ENCODE data around the gene DCTN3. TPM values are rescaled to one million over a fixed set of nuclear protein-coding genes. Genes with fewer than 3 reads are reported as not detected.

Gene DCTN3
- polyA plus RNA-seq (ENCODE audit: insufficient read length) = 71.7 TPM

DNA sequence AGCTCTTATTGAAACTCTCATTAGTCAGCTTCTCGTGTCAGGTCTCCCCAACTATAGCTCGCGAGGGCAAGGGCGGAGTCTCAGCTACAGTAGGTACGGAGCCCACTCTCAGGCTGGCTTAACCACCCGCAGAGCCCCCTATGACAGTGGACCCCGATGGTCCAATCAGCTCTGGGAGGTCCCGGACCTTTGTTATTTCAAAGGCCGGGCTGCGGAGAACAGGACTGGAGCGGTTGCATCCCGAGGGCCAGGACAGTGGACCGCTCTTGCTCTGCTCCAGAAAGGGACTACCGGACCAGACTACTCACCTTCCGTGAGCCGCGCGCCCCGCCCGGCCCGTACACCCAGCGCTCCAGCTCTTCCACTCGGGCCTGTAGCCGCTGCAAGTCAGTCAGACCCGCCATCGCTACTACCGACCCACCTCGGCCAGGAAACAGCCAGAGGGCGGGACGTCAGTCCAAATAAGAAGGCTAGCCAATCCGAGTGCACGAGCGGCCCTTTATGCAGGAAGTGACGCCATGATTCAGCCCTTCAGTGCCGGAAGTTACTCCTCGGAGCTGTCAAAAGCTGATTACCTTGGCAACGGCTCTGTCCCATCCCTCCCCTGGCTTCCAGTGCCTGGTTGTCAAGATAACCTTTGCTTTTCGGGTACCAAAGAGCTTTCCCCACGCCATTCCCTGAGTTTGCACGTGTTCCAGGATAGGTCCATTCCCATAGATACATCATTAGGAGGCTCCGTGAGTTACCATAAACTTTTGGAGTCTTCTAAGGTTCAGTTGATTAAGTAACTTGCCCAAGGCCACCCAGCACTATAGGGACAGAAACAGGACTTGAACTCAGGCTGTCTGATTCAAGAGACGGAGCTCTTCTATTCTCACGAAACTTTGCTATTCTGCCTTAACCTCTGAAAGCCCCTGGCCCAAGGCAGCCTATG, at the start of gene DCTN3:
Gene DCTN3 (minus strand): TSS at position 435 of the 934 bp plus-strand sequence. CDS start 31 bp downstream, at position 404.
- DNase-seq = peak; percentile 93

DNA sequence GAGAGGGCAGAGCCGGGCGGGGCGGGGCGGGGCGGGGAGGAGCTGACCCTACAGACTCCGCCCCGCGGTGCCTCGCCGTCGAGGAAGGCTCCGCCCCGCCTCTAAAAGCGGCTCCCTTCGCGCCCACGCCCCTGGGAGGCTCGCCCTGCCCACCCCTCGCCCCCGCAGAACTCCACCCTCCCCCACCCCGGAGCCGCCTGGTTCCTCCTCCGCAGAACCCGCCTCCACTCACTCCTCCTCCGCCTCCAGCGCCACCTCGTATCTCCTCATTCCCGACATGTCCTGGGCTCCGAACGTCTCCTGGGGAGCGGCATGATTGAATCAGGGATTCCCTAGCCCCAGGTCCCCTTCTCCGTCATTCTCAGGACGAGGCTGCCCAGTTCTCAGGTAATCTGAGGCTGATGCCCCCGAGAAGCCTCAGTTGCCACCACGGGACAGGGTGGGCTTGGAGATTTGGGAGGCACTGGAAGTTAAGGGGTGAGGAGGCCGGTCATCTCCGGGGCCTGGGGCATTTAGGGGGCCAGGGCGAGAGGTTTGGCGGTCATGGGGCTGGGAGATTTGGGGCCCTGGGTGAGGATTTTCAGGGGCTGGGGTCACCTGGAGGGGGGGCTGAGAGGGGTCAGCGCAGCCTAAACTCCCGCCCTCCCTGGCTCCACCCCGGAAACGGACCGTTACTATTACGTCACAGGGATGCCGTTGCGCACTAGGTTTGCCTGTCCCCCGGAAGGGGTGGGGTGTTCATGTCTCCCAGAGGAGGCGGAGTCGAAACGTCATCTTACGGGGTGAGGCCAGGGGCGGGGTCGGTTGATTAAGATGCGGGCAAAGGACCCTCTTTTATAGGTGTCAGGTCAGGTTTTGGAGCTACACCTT, 45.3 kb upstream of the DCTN3 start:
- DNase-seq = peak; percentile 94

- DNase-seq = no peak
These were observed 44.7 kb upstream of the DCTN3 start for GRCh38 chr9:34665067-34665380.

- peak; percentile 72 for DNase-seq
These were observed 44.2 kb upstream of the DCTN3 start for GRCh38 chr9:34664281-34665066.

GRCh38 chr9:34663303-34663605, 43.0 kb upstream of the DCTN3 start:
- DNase-seq = no peak

- no peak for DNase-seq
These were observed 42.4 kb upstream of the DCTN3 start, which contains the start of gene CCL27 for GRCh38 chr9:34662526-34663302. TSS of gene CCL27 (minus strand) at chr9:34662657. CDS start at chr9:34662633, 24 bp downstream.

DNA sequence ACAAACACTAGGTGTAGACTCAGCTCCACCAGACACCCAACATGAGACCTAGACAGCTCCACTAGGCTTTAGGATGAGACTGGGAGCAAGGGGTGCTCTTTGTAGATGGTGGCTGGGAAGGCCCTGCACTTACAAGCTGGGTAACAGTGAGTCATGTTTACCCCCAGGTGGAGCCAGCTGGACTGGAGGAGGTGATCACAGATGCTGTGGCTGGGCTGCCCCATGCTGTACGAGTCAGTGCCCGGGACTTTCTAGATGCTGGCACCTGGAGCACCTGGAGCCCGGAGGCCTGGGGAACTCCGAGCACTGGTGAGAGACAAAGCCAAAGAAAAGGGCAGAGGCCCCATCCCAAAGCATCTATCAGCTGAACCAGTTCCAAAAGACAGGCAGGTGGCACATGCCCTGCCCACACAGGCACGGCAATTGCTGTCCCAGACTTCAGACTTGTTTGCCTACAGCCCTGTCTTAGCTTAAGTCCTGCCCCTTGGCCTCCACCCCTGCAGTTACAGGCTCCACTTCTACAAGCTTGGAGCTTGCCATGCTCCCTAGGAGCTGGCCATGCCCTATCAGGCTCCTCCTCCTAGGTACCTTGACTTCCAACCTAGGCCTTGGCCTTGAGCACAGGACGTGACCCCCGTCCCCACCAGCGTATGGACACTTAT, 39.4 kb upstream of the DCTN3 start:
- DNase-seq = no peak

DNA sequence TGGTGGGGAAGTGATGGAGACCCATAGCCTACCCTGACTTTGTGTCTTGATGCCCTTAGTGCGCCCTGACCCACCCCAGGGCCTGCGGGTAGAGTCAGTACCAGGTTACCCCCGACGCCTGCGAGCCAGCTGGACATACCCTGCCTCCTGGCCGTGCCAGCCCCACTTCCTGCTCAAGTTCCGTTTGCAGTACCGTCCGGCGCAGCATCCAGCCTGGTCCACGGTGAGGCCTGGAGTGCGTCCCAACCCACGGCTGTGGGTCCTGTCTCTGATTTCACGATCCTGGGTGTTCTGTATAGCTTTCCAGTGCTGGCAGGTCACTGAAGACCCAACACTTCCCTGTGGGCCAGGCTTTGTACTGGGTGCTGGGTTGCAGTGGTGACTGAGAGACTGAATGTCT, 38.2 kb upstream of the DCTN3 start:
- no peak for DNase-seq

- no peak for DNase-seq
These were observed 36.7 kb upstream of the DCTN3 start for GRCh38 chr9:34656992-34657391.

GRCh38 chr9:34655394-34655793, 35.1 kb upstream of the DCTN3 start:
- no peak for DNase-seq

DNA sequence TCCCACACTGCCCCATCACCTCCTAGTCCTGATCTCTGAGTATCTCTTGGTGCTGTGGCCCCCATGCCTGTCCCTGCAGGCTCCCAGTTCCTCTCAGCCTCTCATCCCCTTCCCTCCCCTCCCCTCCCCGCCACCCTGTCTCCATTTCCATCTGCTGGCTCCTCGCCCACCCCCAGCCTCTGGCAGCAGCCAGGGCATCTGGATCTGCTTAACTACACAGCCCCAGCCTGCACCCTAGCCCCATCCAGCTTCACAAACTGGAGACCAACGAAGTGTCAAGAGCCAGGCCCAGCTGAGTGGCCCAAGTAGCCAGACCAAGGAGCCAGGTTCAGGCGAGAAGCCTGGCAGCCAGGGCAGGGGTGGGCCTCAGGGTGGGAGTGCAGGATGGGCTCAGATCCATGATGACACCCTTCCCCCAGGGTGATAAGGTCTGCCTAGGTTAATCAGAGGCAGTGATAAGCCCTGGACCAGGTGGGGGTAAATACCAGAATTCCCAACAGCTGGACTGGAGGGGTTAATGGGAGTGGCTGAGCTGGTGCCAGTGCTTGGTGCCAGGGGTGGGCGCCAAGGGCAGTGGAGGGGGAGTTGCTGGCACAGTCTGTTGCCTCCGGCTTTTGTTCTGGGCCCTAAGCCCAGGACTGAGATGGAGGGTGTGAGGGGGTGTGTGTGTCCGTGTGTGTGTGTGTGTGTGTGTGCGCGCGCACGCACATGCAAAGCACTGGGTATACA, 34.2 kb upstream of the DCTN3 start:
- DNase-seq = peak; percentile 84

DNA sequence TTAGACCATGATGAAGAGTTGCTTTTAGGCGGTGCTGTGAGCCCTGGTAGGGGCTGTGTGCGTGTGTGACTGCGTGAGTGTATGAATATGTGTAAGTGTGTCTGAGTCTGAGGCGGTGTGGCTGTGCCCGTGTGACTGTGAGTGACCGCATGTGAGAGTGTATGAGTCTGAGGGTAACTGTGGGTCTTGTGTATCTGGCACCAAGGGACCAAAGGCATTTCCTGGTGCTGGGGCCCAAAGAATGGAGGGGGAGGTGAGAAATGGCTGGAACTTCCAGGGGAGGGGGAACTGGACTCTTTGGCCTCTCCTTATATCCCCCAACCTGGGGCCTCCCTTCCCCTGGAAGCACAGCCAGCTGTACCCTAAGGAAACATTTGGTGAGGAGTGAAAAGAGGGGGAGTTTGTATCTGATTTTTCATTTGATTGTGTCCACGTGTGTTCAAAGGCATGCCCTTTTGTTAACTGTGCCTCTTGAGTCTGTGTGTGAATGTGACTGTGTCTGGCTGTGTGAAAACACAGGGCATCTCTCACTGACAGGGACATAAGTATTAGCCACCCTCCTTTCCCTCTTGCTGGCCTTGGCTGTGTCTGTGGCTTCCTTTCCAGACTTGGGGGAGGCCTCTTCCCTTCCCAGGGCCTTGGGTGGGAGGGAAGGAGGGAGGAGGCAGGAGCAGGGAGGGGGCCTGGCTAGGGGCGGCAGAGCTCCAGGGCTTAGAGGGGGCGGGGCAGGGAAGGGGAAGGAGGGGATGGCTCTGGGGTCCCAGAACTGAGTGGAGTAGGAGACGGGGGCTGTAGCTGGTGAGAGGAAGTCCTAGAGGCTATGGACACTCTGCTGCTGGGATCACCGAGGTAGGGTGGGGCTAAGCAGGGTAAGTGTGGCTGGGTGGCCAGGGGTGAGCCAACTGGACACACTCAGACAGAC, 33.1 kb upstream of the DCTN3 start:
- DNase-seq = peak; percentile 81

GRCh38 chr9:34652602-34653000, 32.3 kb upstream of the DCTN3 start:
- no peak for DNase-seq

DNA sequence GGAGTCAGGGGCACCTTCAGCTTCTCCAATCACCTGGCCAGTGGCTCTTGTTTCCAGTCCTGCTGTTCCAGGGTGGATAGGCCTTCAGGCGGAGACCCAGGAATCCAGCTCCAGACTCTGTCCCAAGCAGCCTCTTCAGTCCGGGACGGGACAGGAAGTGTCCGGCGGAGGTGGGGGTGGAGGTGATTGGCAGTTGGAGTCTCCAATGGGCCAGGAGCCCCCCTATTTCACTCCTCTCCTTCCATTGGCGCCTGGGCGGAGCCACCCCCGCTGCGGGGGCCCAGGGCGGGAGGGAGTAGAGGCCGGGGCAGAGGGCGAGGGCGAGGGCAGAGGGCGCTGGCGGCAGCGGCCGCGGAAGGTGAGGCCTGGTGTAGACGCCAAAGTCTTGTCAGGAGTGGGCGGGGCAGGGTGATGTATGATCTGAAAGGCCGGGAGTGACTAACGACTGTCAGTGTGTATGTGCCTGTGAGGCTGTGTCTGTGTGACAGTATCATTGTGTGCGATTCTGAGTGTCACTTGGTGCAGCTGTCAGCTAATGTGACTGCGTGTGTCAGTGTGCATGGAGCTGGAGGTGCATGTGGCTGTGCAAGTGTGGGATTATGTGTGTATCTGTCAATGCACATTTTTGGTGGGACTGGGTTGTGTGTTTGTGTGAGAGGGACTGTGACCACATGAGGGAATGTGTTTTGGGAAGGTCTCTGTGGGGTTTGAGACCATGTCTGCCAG, 31.7 kb upstream of the DCTN3 start, which contains the start of gene IL11RA:
Gene IL11RA (plus strand): TSS at position 310 of the 726 bp plus-strand sequence. CDS start 3,033 bp downstream, outside the sequence.
- DNase-seq = peak; percentile 91

DNA sequence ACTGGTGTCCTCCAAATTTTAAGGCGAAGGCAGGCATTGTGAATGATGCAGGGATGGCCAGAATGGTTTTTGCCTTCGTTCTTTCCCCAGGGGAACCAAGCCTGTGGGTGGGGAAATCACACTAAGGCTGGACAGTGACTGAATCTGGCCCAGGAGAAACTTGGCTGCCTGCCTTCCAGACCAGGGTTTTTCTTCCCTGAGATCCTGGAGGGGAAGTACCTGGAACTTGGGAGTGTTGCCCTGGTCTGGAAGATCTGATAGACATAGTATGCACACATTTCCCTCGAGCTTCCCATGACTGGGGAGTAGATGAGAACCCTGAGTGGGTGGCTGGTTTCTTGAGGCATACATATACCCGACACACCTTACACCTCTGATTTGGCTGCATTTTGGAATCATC, 31.0 kb upstream of the DCTN3 start:
- DNase-seq = no peak

DNA sequence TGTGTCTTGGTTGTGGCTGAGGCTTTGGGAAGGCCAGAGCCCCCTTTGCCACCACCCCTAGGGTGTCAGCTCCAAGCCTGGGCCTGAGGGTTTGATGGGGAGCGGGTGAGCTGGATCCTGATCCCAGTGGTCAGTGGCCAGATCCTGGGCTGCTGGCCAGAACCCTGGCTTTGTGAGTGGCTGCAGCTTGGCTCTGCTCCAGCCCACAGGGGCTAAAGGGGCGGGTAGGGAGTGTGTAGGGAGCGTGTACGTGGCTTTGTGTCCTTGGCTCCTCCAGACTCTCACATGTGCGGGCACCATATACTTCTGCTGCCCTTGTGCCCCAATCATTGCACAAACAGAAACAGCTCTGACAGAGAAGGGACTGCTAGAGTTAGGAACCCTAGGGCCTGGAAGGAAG, 30.5 kb upstream of the DCTN3 start:
- DNase-seq = no peak

DNA sequence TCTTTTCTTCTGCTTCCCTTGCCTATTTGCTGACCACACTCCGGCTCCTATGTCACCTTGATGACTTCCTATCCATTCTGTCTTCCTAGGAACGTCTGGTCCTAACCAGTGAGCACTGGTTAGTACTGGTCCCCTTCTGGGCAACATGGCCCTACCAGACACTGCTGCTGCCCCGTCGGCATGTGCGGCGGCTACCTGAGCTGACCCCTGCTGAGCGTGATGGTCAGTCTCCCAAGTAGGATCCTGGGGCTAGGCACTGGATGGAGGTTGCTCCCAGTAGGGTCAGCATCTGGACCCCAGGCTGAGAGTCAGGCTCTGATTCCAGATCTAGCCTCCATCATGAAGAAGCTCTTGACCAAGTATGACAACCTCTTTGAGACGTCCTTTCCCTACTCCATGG, 28.4 kb upstream of the DCTN3 start:
- no peak for DNase-seq

- DNase-seq = no peak
These were observed 27.4 kb upstream of the DCTN3 start for GRCh38 chr9:34647651-34648050.

- no peak for DNase-seq
These were observed 26.7 kb upstream of the DCTN3 start for GRCh38 chr9:34647084-34647403.

Measured in hindlimb muscle (tissue), 1 donor.